Osteocyte (in vitro differentiated cells): Measurements from ENCODE around the gene CELSR2. TPM values are rescaled to one million over a fixed set of nuclear protein-coding genes. Genes with fewer than 3 reads are reported as not detected.

ENCODE experiments used
- DNase-seq: peaks from one replicate; pipeline ENCODE4 v3.0.0; 2021; ENCODE audit warnings: mixed read lengths; ENCODE audit not compliant: unreplicated experiment; ENCODE audit errors: extremely low spot score
- H3K27ac Mint-ChIP-seq: one replicate; pipeline ENCODE4 v1.8.0; 2021; ENCODE audit warnings: mild to moderate bottlenecking, mixed read lengths; ENCODE audit not compliant: unreplicated experiment
- H3K27me3 Mint-ChIP-seq: one replicate; pipeline ENCODE4 v1.8.0; 2021; ENCODE audit warnings: mixed read lengths; ENCODE audit not compliant: unreplicated experiment
- H3K36me3 Mint-ChIP-seq: one replicate; pipeline ENCODE4 v1.8.0; 2021; ENCODE audit warnings: mixed read lengths; ENCODE audit not compliant: unreplicated experiment
- H3K4me1 Mint-ChIP-seq: one replicate; pipeline ENCODE4 v1.8.0; 2021; ENCODE audit warnings: mixed read lengths; ENCODE audit not compliant: unreplicated experiment
- H3K4me3 Mint-ChIP-seq: one replicate; pipeline ENCODE4 v1.8.0; 2021; ENCODE audit warnings: mild to moderate bottlenecking, moderate library complexity, mixed read lengths; ENCODE audit not compliant: unreplicated experiment
- H3K9me3 Mint-ChIP-seq: one replicate; pipeline ENCODE4 v1.8.0; 2021; ENCODE audit warnings: mixed read lengths; ENCODE audit not compliant: unreplicated experiment
- long read RNA-seq: library from polyadenylated mRNA; unstranded; transcript quantifications from one replicate; pipeline ENCODE4 v2.0.0, GENCODE V29; 2021
- total RNA-seq: library from RNA; stranded (reverse); gene quantifications from 2 replicates; pipeline ENCODE4 v1.2.1, GENCODE V29; 2021
- TF ChIP-seq, protein P1 (sequence below): fragments of 200-600 bp; sonication (generic); IDR thresholded peaks from 2 replicates; pipeline ENCODE4 v1.5.0; 2021; ENCODE audit warnings: antibody characterized with exemption, mild to moderate bottlenecking, moderate library complexity

The CELSR2 gene, protein sequence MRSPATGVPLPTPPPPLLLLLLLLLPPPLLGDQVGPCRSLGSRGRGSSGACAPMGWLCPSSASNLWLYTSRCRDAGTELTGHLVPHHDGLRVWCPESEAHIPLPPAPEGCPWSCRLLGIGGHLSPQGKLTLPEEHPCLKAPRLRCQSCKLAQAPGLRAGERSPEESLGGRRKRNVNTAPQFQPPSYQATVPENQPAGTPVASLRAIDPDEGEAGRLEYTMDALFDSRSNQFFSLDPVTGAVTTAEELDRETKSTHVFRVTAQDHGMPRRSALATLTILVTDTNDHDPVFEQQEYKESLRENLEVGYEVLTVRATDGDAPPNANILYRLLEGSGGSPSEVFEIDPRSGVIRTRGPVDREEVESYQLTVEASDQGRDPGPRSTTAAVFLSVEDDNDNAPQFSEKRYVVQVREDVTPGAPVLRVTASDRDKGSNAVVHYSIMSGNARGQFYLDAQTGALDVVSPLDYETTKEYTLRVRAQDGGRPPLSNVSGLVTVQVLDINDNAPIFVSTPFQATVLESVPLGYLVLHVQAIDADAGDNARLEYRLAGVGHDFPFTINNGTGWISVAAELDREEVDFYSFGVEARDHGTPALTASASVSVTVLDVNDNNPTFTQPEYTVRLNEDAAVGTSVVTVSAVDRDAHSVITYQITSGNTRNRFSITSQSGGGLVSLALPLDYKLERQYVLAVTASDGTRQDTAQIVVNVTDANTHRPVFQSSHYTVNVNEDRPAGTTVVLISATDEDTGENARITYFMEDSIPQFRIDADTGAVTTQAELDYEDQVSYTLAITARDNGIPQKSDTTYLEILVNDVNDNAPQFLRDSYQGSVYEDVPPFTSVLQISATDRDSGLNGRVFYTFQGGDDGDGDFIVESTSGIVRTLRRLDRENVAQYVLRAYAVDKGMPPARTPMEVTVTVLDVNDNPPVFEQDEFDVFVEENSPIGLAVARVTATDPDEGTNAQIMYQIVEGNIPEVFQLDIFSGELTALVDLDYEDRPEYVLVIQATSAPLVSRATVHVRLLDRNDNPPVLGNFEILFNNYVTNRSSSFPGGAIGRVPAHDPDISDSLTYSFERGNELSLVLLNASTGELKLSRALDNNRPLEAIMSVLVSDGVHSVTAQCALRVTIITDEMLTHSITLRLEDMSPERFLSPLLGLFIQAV (N-terminal part only)
- total RNA-seq = 10.3 and 10.5 TPM in 2 replicates
- long read RNA-seq = 0 reads

DNA sequence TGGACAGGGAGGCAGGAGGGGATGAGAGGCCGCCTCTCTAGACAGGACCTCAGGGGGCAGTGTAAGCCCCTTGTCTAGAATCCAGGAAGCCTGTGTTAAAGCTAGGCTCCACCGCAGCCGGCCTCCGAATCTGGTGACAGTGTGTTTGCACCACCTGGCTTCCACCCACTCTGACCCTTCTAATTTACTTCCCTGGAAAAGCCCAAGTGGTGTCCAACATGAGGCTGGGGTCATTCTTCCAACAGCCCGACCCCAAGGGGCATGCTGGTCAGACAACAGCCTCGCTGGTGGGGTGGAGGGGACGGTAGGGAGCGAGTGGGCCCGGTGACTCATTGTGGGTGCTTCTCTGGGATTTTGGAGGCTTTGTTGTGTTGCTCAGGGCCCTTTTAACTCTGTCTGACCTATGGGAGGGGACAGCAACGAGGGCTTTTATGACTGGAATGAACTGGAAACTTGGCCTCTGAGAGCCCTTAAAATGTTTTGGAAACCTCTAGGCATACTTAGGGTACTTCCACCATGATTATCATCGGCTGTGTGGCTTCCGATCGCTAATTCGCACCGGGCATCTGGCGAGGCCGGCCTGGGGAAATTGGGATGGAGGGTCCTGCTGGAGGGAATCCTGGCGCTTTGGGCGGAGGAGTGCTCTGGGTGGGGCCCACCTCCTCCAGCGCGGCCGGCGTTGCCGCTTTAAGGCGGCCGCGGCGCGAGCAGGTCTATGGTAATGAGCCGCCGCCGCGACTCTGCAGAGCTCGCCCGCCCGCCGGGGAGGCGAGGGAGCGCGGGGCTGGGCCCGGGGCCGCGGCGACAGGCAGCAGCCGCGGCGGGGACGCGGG lies at the start of gene CELSR2:
CELSR2 (plus strand) TSS at position 743 of the 833 bp plus-strand sequence. CDS start 541 bp downstream, outside the sequence.
- Mint-ChIP-seq H3K4me3 (peak within 1 kb of the TSS; percentile 65), H3K4me1 (peaks cover 17% of the 10 kb centered on the region), H3K36me3 (no peaks in the 10 kb centered on the region), H3K27me3 (no peaks in the 10 kb centered on the region), H3K9me3 (no peaks in the 10 kb centered on the region), H3K27ac (no peak within 1 kb of the TSS)
- no peak for DNase-seq
- TF ChIP-seq, protein P1, sequence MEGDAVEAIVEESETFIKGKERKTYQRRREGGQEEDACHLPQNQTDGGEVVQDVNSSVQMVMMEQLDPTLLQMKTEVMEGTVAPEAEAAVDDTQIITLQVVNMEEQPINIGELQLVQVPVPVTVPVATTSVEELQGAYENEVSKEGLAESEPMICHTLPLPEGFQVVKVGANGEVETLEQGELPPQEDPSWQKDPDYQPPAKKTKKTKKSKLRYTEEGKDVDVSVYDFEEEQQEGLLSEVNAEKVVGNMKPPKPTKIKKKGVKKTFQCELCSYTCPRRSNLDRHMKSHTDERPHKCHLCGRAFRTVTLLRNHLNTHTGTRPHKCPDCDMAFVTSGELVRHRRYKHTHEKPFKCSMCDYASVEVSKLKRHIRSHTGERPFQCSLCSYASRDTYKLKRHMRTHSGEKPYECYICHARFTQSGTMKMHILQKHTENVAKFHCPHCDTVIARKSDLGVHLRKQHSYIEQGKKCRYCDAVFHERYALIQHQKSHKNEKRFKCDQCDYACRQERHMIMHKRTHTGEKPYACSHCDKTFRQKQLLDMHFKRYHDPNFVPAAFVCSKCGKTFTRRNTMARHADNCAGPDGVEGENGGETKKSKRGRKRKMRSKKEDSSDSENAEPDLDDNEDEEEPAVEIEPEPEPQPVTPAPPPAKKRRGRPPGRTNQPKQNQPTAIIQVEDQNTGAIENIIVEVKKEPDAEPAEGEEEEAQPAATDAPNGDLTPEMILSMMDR = no peak

DNA sequence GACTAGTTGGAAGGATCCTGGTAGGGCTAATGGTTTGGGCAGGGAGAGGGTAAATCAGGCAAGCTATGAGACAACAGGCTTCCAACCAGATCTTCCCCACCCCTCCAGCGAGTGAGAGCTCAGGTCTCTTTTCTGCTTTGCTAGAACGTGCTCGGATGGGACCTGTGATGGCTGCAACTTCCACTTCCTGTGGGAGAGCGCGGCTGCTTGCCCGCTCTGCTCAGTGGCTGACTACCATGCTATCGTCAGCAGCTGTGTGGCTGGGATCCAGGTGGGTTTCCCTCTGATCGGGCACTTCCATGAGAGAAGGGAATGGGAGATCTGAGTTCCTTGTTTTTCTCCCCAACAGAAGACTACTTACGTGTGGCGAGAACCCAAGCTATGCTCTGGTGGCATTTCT lies 49.6 kb upstream of the CELSR2 start:
- TF ChIP-seq, protein P1 = no peak
- no peaks in the 10 kb centered on the region for H3K36me3 Mint-ChIP-seq
- no peak overlapping the region for H3K4me3 Mint-ChIP-seq
- H3K9me3 Mint-ChIP-seq = no peaks in the 10 kb centered on the region
- H3K27me3 Mint-ChIP-seq = no peaks in the 10 kb centered on the region
- H3K4me1 Mint-ChIP-seq = peaks cover 31% of the 10 kb centered on the region
- H3K27ac Mint-ChIP-seq = no peak overlapping the region
- DNase-seq = no peak

DNA sequence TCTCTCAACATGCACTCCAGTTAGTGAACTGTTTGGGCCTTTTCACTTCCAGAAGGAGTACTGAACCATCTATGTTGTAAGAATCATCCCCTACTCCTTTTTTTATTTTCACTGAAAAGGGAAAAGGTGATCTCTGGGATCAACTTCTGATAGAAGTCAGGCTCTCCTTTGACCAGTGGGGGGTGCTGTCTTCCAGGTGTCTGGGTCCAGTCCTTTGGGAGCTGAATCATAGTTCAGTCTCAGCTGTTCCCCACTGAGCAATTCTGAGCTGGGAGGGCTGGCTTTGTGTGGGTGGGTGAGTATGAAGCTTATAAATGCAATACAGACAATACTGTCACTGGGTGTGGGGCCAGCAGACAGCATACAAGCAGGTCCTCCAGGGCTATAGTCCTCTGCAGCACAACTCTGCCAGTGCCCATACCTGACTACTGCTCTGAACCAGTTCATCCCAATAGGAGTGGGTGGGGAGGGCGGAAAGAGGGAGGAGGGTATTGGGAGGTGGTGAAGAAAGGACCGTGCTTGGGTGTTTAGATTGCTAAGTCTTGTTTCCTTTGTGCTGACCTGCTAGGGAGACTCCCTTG lies 48.1 kb upstream of the CELSR2 start:
- DNase-seq = no peak
- Mint-ChIP-seq H3K36me3 (no peaks in the 10 kb centered on the region), H3K4me1 (peaks cover 29% of the 10 kb centered on the region), H3K27ac (no peak overlapping the region), H3K27me3 (no peaks in the 10 kb centered on the region), H3K9me3 (no peaks in the 10 kb centered on the region), H3K4me3 (no peak overlapping the region)
- TF ChIP-seq, protein P1 = peak; percentile 63

DNA sequence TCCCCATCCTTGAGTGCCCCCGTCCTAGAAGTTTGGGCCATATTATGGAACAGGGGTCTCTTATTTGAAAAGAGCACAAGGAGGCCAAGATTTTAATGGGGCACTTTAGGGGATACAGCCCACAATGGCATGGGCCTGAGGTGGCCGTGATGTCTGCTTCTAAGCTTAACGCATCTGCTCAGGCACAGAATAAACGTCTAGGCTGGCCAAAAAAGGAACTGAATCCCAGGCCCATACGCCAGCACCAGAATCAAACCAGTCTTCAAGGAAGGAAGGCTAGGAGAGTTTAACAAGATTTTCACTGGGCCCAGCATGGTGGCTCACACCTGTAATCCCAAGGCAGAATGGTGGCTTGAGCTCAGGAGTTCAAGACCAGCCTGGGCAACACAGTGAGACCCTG lies 44.9 kb upstream of the CELSR2 start:
- TF ChIP-seq, protein P1 = no peak
- Mint-ChIP-seq H3K4me1 (peaks cover 22% of the 10 kb centered on the region), H3K9me3 (no peaks in the 10 kb centered on the region), H3K4me3 (no peak overlapping the region), H3K27me3 (no peaks in the 10 kb centered on the region), H3K36me3 (no peaks in the 10 kb centered on the region), H3K27ac (no peak overlapping the region)
- no peak for DNase-seq
